HepG2 (cell line): ENCODE results near the gene SETD1A. TPM values are rescaled to one million over a fixed set of nuclear protein-coding genes. Genes with fewer than 3 reads are reported as not detected.

Experiments used
- ASH2L ChIP-seq: fragments of 300-600, 200-600 bp; sonication (generic); IDR thresholded peaks from 2 replicates; pipeline ENCODE4 v1.7.0; 2017; ENCODE audit warnings: low read depth, mild to moderate bottlenecking, moderate library complexity, mixed read lengths, low read length; ENCODE audit not compliant: insufficient read length
- FOXM1 ChIP-seq: sonication (generic); formaldehyde crosslinking; IDR thresholded peaks from 2 replicates; pipeline ENCODE4 v1.5.0; 2020; ENCODE audit warnings: missing genetic modification reagents
- HNRNPL ChIP-seq: fragments of 200-400 bp; formaldehyde crosslinking; IDR thresholded peaks from 2 replicates; pipeline ENCODE4 v1.6.1; 2017; ENCODE audit warnings: mild to moderate bottlenecking, low read depth, low read length
- MEIS1 ChIP-seq: sonication (generic); formaldehyde crosslinking; IDR thresholded peaks from 2 replicates; pipeline ENCODE4 v1.9.0; 2021; ENCODE audit warnings: mild to moderate bottlenecking, missing genetic modification reagents, moderate library complexity, borderline replicate concordance
- NFATC3 ChIP-seq: sonication (generic); formaldehyde crosslinking; IDR thresholded peaks from 2 replicates; pipeline ENCODE4 v1.5.1; 2020; ENCODE audit warnings: mild to moderate bottlenecking, missing genetic modification reagents
- PTBP1 ChIP-seq: fragments of 200-400 bp; formaldehyde crosslinking; IDR thresholded peaks from 2 replicates; pipeline ENCODE4 v1.6.1; 2018; ENCODE audit warnings: low read length, low read depth; ENCODE audit not compliant: poor library complexity, severe bottlenecking
- SUZ12 ChIP-seq: fragments of 150-350 bp; IDR thresholded peaks from 2 replicates; pipeline ENCODE4 v1.6.1; 2014; ENCODE audit warnings: low read depth, low read length
- ZNF12 ChIP-seq: sonication (generic); formaldehyde crosslinking; IDR thresholded peaks from 2 replicates; pipeline ENCODE4 v1.5.0; 2020; ENCODE audit warnings: missing genetic modification reagents
- ZNF124 ChIP-seq: sonication (generic); formaldehyde crosslinking; IDR thresholded peaks from 2 replicates; pipeline ENCODE4 v1.4.0; 2020; ENCODE audit warnings: missing genetic modification reagents
- ZNF781 ChIP-seq: sonication (generic); formaldehyde crosslinking; IDR thresholded peaks from 2 replicates; pipeline ENCODE4 v1.5.1; 2020; ENCODE audit warnings: borderline replicate concordance, mild to moderate bottlenecking, missing genetic modification reagents; ENCODE audit errors: not compliant biosample characterization
- polyA plus RNA-seq, 8 experiments: library from polyadenylated mRNA; depleted of rRNA in 3 of 8; stranded (reverse) in 7 of 8; unstranded in 1 of 8; fragments of >200 nt; fragmentation: Illumina TruSeq in 4 of 8; extraction: Trizol in 4 of 8; gene quantifications; 2 replicates each; pipeline versions ENCODE4 v1.2.1 to v1.2.3, GENCODE V29; 2011 to 2016; ENCODE audit warnings: low read depth in 4 of 8, missing spikeins in 1 of 8, mixed read lengths in 1 of 8; ENCODE audit not compliant: insufficient read depth in 1 of 8
- total RNA-seq, 5 experiments: library from RNA; depleted of rRNA; stranded (reverse); fragments of >200 nt; fragmentation: Illumina TruSeq; extraction: Trizol; gene quantifications; 2 replicates each; pipeline ENCODE4 v1.2.3, GENCODE V29; 2016; ENCODE audit warnings: low read depth in 1 of 5
- TF ChIP-seq, protein P1 (sequence below): sonication (generic); formaldehyde crosslinking; IDR thresholded peaks from 2 replicates; pipeline ENCODE4 v1.4.0; 2020; ENCODE audit warnings: mild to moderate bottlenecking, missing genetic modification reagents
- TF ChIP-seq, protein P2 (sequence below): IDR thresholded peaks from 2 replicates; pipeline ENCODE4 v1.6.1; 2016; ENCODE audit warnings: mild to moderate bottlenecking, missing biosample characterization, missing genetic modification reagents
- TF ChIP-seq, protein P3 (sequence below): IDR thresholded peaks from 2 replicates; pipeline ENCODE4 v1.6.1; 2016
- TF ChIP-seq, protein P4 (sequence below): sonication (generic); formaldehyde crosslinking; IDR thresholded peaks from 2 replicates; pipeline ENCODE4 v1.4.0; 2020; ENCODE audit warnings: missing genetic modification reagents
- TF ChIP-seq, protein P5 (sequence below): fragments of 450-650 bp; IDR thresholded peaks from 2 replicates; pipeline ENCODE4 v1.6.1; 2017; ENCODE audit warnings: mild to moderate bottlenecking

Gene SETD1A
- total and polyA plus RNA-seq, 2 of the 13 experiments (the other 11 are each of a cell fraction or from before 2014, with no cell fraction given), result 3.8 to 5.6 TPM

DNA sequence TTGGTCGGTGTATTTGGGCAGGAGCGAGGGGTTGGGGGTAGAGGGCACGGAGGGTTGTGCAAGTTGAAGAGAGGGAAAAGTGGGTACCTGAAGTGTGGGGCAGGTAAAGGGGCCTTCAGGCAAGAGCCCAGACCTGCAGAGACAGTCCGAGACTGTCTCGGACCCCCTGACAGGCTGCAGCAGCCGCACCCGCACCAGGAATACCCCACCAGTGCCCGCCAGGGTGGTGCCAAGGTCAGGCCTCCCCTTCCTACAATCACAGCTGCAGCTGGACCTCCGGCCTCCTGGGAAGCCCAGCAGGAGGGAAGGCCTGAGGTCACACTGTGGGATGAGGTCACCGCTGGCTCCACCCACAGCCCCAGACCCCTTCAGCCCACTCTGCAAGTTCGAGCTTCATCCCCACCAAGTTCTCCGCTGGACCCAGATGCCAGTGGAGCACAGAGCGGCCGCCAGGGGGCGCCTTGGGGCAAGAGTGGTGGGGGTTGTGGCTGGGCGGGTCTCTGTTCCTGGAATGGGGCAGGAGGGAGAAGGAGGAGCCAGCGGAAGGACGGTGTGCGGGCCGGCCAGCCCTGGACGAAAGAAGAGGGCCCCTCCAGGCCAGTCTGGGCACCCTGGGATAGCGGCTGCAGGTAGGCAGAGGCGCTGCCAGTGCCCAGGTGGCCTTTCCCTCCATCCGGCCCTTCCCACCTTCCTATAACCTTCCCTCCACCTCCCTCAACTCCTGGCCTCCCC, 27.3 kb downstream of the SETD1A start, which contains the start of gene HSD3B7 (continued):
- TF ChIP-seq, protein P1, sequence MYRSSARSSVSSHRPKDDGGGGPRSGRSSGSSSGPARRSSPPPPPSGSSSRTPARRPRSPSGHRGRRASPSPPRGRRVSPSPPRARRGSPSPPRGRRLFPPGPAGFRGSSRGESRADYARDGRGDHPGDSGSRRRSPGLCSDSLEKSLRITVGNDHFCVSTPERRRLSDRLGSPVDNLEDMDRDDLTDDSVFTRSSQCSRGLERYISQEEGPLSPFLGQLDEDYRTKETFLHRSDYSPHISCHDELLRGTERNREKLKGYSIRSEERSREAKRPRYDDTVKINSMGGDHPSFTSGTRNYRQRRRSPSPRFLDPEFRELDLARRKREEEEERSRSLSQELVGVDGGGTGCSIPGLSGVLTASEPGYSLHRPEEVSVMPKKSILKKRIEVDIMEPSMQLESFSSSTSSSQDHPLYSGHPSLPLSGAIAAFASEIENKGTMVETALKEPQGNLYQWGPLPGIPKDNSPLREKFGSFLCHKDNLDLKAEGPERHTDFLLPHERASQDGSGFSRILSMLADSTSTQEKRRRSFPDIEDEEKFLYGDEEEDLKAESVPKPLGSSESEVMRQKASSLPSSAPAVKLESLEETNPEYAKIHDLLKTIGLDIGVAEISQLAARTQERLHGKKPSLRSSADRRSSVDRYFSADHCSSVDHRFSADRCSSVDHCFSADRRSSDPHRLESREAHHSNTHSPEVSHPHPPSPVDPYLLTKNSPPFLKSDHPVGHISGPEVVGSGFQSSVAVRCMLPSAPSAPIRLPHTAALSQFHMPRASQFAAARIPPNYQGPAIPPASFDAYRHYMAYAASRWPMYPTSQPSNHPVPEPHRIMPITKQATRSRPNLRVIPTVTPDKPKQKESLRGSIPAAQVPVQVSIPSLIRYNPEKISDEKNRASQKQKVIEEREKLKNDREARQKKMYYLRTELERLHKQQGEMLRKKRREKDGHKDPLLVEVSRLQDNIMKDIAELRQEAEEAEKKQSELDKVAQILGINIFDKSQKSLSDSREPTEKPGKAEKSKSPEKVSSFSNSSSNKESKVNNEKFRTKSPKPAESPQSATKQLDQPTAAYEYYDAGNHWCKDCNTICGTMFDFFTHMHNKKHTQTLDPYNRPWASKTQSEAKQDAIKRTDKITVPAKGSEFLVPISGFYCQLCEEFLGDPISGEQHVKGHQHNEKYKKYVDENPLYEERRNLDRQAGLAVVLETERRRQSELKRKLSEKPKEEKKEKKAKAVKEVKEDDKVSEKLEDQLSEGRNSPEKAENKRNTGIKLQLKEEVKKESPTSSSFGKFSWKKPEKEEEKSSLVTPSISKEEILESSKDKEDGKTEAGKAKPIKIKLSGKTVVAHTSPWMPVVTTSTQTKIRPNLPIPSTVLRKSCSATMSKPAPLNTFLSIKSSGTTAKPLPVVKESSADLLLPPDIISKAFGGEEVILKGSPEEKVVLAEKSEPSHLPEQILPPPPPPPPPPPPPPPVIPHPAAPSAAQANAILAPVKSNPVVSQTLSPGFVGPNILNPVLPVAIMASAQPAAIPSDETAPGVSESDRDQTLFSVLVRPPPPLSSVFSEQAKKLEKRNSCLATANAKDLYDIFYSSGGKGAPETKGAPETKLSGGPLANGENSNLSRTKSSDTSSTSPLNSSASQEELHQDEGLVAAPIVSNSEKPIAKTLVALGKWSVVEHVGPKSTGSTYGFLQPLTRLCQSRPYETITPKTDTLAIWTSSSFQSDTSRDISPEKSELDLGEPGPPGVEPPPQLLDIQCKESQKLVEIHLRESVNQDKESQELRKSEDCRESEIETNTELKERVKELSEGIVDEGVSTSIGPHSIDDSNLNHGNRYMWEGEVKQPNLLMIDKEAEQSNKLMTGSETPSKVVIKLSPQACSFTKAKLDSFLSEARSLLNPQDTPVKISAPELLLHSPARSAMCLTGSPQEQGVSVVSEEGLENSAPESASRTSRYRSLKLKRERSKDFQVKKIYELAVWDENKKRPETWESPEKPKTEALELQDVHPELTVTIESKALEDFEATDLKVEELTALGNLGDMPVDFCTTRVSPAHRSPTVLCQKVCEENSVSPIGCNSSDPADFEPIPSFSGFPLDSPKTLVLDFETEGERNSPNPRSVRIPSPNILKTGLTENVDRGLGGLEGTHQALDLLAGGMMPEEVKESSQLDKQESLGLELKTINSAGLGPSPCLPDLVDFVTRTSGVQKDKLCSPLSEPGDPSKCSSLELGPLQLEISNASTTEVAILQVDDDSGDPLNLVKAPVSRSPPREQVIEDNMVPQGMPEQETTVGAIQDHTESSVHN (CRISPR knock-in tag), result no peak
- TF ChIP-seq HNRNPL, result peak; percentile 77
- no peak; the same call in 1 of the 2 replicates for TF ChIP-seq MEIS1
- peak; percentile 60; the same call in 1 of the 2 replicates for TF ChIP-seq ZNF124
- TF ChIP-seq NFATC3 (CRISPR knock-in tag), result 0 out of 2 replicates have a peak, but pooled peaks have one; percentile 21
- no peak for TF ChIP-seq SUZ12
- TF ChIP-seq FOXM1, result no peak
- TF ChIP-seq, protein P2, sequence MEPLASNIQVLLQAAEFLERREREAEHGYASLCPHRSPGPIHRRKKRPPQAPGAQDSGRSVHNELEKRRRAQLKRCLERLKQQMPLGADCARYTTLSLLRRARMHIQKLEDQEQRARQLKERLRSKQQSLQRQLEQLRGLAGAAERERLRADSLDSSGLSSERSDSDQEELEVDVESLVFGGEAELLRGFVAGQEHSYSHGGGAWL (CRISPR knock-in tag), result peak; percentile 78
- TF ChIP-seq ASH2L, result no peak
- TF ChIP-seq ZNF781, result no peak
- TF ChIP-seq, protein P3, sequence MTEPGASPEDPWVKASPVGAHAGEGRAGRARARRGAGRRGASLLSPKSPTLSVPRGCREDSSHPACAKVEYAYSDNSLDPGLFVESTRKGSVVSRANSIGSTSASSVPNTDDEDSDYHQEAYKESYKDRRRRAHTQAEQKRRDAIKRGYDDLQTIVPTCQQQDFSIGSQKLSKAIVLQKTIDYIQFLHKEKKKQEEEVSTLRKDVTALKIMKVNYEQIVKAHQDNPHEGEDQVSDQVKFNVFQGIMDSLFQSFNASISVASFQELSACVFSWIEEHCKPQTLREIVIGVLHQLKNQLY (CRISPR knock-in tag), result 0 out of 2 replicates have a peak, but pooled peaks have one; percentile 7
- TF ChIP-seq, protein P4, sequence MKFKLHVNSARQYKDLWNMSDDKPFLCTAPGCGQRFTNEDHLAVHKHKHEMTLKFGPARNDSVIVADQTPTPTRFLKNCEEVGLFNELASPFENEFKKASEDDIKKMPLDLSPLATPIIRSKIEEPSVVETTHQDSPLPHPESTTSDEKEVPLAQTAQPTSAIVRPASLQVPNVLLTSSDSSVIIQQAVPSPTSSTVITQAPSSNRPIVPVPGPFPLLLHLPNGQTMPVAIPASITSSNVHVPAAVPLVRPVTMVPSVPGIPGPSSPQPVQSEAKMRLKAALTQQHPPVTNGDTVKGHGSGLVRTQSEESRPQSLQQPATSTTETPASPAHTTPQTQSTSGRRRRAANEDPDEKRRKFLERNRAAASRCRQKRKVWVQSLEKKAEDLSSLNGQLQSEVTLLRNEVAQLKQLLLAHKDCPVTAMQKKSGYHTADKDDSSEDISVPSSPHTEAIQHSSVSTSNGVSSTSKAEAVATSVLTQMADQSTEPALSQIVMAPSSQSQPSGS (CRISPR knock-in tag), result 0 out of 2 replicates have a peak, but pooled peaks have one; percentile 29
- TF ChIP-seq ZNF12 (CRISPR knock-in tag), result no peak
- TF ChIP-seq, protein P5, sequence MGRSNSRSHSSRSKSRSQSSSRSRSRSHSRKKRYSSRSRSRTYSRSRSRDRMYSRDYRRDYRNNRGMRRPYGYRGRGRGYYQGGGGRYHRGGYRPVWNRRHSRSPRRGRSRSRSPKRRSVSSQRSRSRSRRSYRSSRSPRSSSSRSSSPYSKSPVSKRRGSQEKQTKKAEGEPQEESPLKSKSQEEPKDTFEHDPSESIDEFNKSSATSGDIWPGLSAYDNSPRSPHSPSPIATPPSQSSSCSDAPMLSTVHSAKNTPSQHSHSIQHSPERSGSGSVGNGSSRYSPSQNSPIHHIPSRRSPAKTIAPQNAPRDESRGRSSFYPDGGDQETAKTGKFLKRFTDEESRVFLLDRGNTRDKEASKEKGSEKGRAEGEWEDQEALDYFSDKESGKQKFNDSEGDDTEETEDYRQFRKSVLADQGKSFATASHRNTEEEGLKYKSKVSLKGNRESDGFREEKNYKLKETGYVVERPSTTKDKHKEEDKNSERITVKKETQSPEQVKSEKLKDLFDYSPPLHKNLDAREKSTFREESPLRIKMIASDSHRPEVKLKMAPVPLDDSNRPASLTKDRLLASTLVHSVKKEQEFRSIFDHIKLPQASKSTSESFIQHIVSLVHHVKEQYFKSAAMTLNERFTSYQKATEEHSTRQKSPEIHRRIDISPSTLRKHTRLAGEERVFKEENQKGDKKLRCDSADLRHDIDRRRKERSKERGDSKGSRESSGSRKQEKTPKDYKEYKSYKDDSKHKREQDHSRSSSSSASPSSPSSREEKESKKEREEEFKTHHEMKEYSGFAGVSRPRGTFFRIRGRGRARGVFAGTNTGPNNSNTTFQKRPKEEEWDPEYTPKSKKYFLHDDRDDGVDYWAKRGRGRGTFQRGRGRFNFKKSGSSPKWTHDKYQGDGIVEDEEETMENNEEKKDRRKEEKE, result no peak
- peak; percentile 81 for TF ChIP-seq PTBP1
